Left ventricle myocardium inferior (tissue), 1 donor: ENCODE results near the gene NUAK1. TPM values are rescaled to one million over a fixed set of nuclear protein-coding genes. Genes with fewer than 3 reads are reported as not detected.

ENCODE experiments used
- DNase-seq: peaks from one replicate; pipeline ENCODE4 v3.0.0-alpha.2; 2020
- H3K27ac ChIP-seq: fragments of 200-600 bp; replicated peaks from 2 replicates; pipeline ENCODE4 v1.8.0; 2021
- H3K27me3 ChIP-seq: fragments of 200-600 bp; 2 replicates; pipeline ENCODE4 v1.8.0; 2021; ENCODE audit warnings: low read depth
- H3K36me3 ChIP-seq: fragments of 200-600 bp; 2 replicates; pipeline ENCODE4 v1.8.0; 2021
- H3K4me1 ChIP-seq: fragments of 200-600 bp; 2 replicates; pipeline ENCODE4 v1.8.0; 2021
- H3K4me3 ChIP-seq: fragments of 200-600 bp; 2 replicates; pipeline ENCODE4 v1.8.0; 2021; ENCODE audit warnings: mild to moderate bottlenecking, moderate library complexity
- H3K9me3 ChIP-seq: fragments of 200-600 bp; replicated peaks from 2 replicates; pipeline ENCODE4 v1.8.0; 2021
- CTCF ChIP-seq: fragments of 200-600 bp; IDR thresholded peaks from 2 replicates; pipeline ENCODE4 v1.8.0; 2021; ENCODE audit warnings: antibody characterized with exemption, mild to moderate bottlenecking, borderline replicate concordance
- intact Hi-C: fragments of 100-400 bp; cut with micrococcal nuclease; formaldehyde crosslinking; loops from one replicate; pipeline ENCODE4 v1.11.0; 2022
- total RNA-seq: library from RNA; stranded (reverse); fragmentation: NEBNext Ultra II Directional; extraction: Animal tissue kit (Norgen Biotek cat#: 25700); gene quantifications from one replicate; pipeline ENCODE4 v1.2.1, GENCODE V29; 2021
- donor health status: DM: no; HTN: yes; CAD: no; lungs with severe emphysema.

NUAK1 gene
- total RNA-seq, 1 donor from 2014 or later: 42.1 TPM

GRCh38 chr12:106173442-106173841, 34.7 kb upstream of the NUAK1 start:
- peaks cover 5% of the 10 kb centered on the region for H3K9me3 ChIP-seq
- H3K27me3 ChIP-seq: no peaks in the 10 kb centered on the region
- H3K27ac ChIP-seq: no peak overlapping the region
- intact Hi-C loops: no loop called here
- H3K36me3 ChIP-seq: no peaks in the 10 kb centered on the region
- peaks cover 19% of the 10 kb centered on the region for H3K4me1 ChIP-seq
- no peak overlapping the region for H3K4me3 ChIP-seq
- no peak for TF ChIP-seq CTCF
- no peak for DNase-seq

DNA sequence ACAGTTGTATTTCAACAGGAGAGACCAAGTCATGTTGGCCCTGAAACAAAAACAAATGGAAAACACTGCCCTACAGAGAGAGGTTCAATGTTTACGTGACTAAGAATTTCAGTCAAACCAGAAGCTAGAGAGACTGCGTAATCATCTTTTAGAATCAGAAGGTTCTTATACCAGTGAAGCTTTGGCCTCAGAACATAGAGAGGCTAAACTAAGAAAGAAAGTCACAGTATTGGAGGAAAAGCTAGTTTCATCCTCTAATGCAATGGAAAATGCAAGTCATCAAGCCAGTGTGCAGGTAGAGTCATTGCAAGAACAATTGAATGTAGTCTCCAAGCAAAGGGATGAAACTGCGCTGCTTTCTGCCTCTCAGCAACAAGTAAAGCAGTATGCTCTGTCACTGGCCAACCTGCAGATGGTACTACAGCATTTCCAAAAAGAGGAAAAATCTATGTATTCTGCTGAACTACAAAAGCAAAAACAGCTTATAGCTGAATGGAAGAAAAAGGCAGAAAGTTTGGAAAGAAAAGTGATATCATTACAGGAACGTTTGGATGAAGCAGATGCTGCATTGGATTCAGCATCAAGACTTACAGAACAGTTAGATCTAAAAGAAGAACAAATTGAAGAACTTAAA, 32.5 kb upstream of the NUAK1 start:
- peaks cover 13% of the 10 kb centered on the region for H3K9me3 ChIP-seq
- no peaks in the 10 kb centered on the region for H3K4me1 ChIP-seq
- DNase-seq: no peak
- no peaks in the 10 kb centered on the region for H3K36me3 ChIP-seq
- H3K27me3 ChIP-seq: no peaks in the 10 kb centered on the region
- intact Hi-C loops: no loop called here
- no peak overlapping the region for H3K27ac ChIP-seq
- no peak overlapping the region for H3K4me3 ChIP-seq
- no peak for TF ChIP-seq CTCF

- Histone ChIP-seq H3K9me3 (peaks cover 13% of the 10 kb centered on the region), H3K4me3 (no peak overlapping the region), H3K27me3 (no peaks in the 10 kb centered on the region), H3K27ac (no peak overlapping the region), H3K36me3 (no peaks in the 10 kb centered on the region), H3K4me1 (no peaks in the 10 kb centered on the region)
- TF ChIP-seq CTCF: no peak
- intact Hi-C loops: no loop called here
- no peak for DNase-seq
Measured at GRCh38 chr12:106170285-106170684, 31.5 kb upstream of the NUAK1 start.

GRCh38 chr12:106163712-106164111, 25.0 kb upstream of the NUAK1 start:
- Histone ChIP-seq H3K4me3 (no peak overlapping the region), H3K4me1 (no peaks in the 10 kb centered on the region), H3K9me3 (peaks cover 10% of the 10 kb centered on the region), H3K36me3 (no peaks in the 10 kb centered on the region), H3K27ac (no peak overlapping the region), H3K27me3 (peaks cover 6% of the 10 kb centered on the region)
- no peak for DNase-seq
- intact Hi-C loops: no loop called here
- no peak for TF ChIP-seq CTCF

DNA sequence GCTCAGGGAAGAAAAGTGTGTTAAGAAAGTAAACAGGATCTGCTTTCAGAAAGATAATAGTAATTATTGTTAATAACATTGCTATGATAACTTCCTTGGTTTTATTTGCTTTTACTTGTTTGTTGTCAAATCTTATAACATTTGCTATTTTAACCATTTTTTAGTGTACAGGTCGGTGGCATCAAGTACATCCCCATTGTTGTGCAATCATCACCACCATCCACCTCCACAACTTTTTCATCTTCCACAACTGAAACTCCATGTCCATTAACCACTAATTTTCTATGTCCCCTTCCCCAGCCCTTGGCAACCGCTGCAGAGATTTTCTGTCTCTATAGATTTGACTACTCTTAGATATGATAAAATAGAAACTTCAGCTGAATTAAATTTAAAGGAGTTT, 22.7 kb upstream of the NUAK1 start:
- no peaks in the 10 kb centered on the region for H3K36me3 ChIP-seq
- no peak for TF ChIP-seq CTCF
- intact Hi-C loops: no loop called here
- H3K9me3 ChIP-seq: no peaks in the 10 kb centered on the region
- H3K27ac ChIP-seq: no peak overlapping the region
- H3K4me1 ChIP-seq: no peaks in the 10 kb centered on the region
- H3K27me3 ChIP-seq: peaks cover 6% of the 10 kb centered on the region
- no peak for DNase-seq
- no peak overlapping the region for H3K4me3 ChIP-seq

DNA sequence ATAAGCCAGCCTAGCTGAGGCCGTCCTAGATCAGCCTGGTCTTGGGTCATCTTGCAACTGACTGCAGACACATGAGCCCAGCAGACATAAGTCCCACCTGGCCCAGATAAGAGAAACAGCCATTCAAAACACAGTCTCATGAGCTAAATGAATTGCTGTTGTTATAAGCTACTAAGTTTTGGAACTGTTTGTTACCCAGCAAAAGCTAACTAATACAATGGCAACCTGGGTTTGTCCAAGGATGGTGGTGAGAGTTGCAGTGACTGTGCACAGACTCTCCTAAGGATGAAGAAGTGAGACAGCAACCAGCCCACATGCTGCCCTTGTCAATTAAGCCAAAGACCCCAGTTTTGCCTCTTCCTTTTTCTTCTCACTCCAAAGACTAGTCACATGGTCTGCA, 22.2 kb upstream of the NUAK1 start:
- DNase-seq: no peak

More for the DNA sequence above, 22.2 kb upstream of the NUAK1 start:
- no peak overlapping the region for H3K4me3 ChIP-seq
- no peaks in the 10 kb centered on the region for H3K9me3 ChIP-seq
- no peak for TF ChIP-seq CTCF
- no peak overlapping the region for H3K27ac ChIP-seq
- no peaks in the 10 kb centered on the region for H3K4me1 ChIP-seq
- H3K27me3 ChIP-seq: peaks cover 6% of the 10 kb centered on the region
- intact Hi-C loops: no loop called here
- no peaks in the 10 kb centered on the region for H3K36me3 ChIP-seq
